H1 (cell line): ENCODE results near the gene MPDZ. TPM values are rescaled to one million over a fixed set of nuclear protein-coding genes. Genes with fewer than 3 reads are reported as not detected.

ENCODE experiments used
- CTCF ChIA-PET: fragments of 300-600 bp; sonication (Branson Sonifier 250); formaldehyde crosslinking; loops from one replicate; lab custom pipeline; 2021; ENCODE audit not compliant: partially characterized antibody; lab: Charles Lee
- POLR2A ChIA-PET: fragments of 300-600 bp; sonication (Branson Sonifier 250); formaldehyde crosslinking; loops from one replicate; lab custom pipeline; 2021; ENCODE audit warnings: inconsistent platforms; ENCODE audit not compliant: partially characterized antibody; lab: Charles Lee
- DNase-seq, 2 experiments: peaks; one replicate each; pipeline versions ENCODE4 v3.0.0 to v3.0.0-alpha.2; 2010 to 2022; ENCODE audit warnings: low spot score in 2 of 2, low read depth in 1 of 2, mixed read lengths in 1 of 2
- FAIRE-seq: peaks from 2 replicates; lab custom pipeline; 2011; peaks lifted over from hg19 to GRCh38; lab: Jason Lieb, UNC
- H2AFZ ChIP-seq: 2 replicates; pipeline ENCODE4 v1.8.1; 2012; ENCODE audit warnings: low read length, inconsistent platforms
- H2AK5ac ChIP-seq: 2 replicates; pipeline ENCODE4 v1.6.1; 2013; ENCODE audit warnings: low read depth, low read length
- H2BK120ac ChIP-seq: replicated peaks from 2 replicates; pipeline ENCODE3; 2013; ENCODE audit warnings: low read depth, low read length, inconsistent platforms
- H2BK12ac ChIP-seq: 2 replicates; pipeline ENCODE4 v1.6.1; 2013; ENCODE audit warnings: low read depth, low read length
- H2BK15ac ChIP-seq: 2 replicates; pipeline ENCODE4 v1.6.1; 2013; ENCODE audit warnings: low read length
- H2BK20ac ChIP-seq: 2 replicates; pipeline ENCODE4 v1.6.1; 2013; ENCODE audit warnings: low read length
- H2BK5ac ChIP-seq: 2 replicates; pipeline ENCODE4 v1.6.1; 2013; ENCODE audit warnings: low read depth, low read length
- H3K14ac ChIP-seq: 2 replicates; pipeline ENCODE4 v1.6.1; 2013; ENCODE audit warnings: inconsistent platforms; ENCODE audit not compliant: insufficient read length
- H3K18ac ChIP-seq: 2 replicates; pipeline ENCODE4 v1.6.1; 2013; ENCODE audit warnings: low read length; ENCODE audit errors: extremely low read depth
- H3K23ac ChIP-seq: 2 replicates; pipeline ENCODE4 v1.6.1; 2013; ENCODE audit warnings: inconsistent platforms; ENCODE audit not compliant: insufficient read length
- H3K23me2 ChIP-seq: 2 replicates; pipeline ENCODE4 v1.6.1; 2013; ENCODE audit warnings: low read depth, low read length
- H3K27ac ChIP-seq: 2 replicates; pipeline ENCODE4 v1.6.1; 2011; ENCODE audit warnings: low read depth, low read length, inconsistent platforms
- H3K27me3 ChIP-seq, 4 experiments: replicated peaks in 1 of 4; 1 replicate in 1 of 4; 2 replicates in 3 of 4; pipeline versions ENCODE4 v1.6.1 to v1.8.1; 2011 to 2013; ENCODE audit warnings: low read length in 3 of 4, mild to moderate bottlenecking in 3 of 4, inconsistent platforms in 2 of 4, mixed read lengths in 2 of 4, moderate library complexity in 1 of 4; ENCODE audit not compliant: control insufficient read depth in 3 of 4, insufficient read depth in 3 of 4; ENCODE audit errors: extremely low read depth in 1 of 4
- H3K36me3 ChIP-seq, 4 experiments: 2 replicates each; pipeline versions ENCODE4 v1.6.1 to v1.8.1; 2011 to 2013; ENCODE audit warnings: mild to moderate bottlenecking in 4 of 4, low read length in 3 of 4, moderate library complexity in 2 of 4, control low read depth in 1 of 4, inconsistent platforms in 1 of 4; ENCODE audit not compliant: insufficient read depth in 4 of 4, control insufficient read depth in 2 of 4
- H3K4ac ChIP-seq: replicated peaks from 2 replicates; pipeline ENCODE3; 2013; ENCODE audit warnings: low read length, low read depth, mixed read lengths, inconsistent platforms; ENCODE audit not compliant: insufficient read length
- H3K4me1 ChIP-seq, 4 experiments: replicated peaks in 1 of 4; 1 replicate in 1 of 4; 2 replicates in 3 of 4; pipeline versions ENCODE4 v1.6.1 to v1.8.1; 2011 to 2013; ENCODE audit warnings: low read length in 3 of 4, inconsistent platforms in 2 of 4, mixed read lengths in 1 of 4; ENCODE audit not compliant: insufficient read depth in 4 of 4, control insufficient read depth in 3 of 4
- H3K4me2 ChIP-seq, 2 experiments: 2 replicates each; pipeline versions ENCODE4 v1.6.1 to v1.8.1; 2011 to 2013; ENCODE audit warnings: low read depth in 2 of 2, low read length in 2 of 2, control low read depth in 1 of 2, inconsistent platforms in 1 of 2, mild to moderate bottlenecking in 1 of 2; ENCODE audit not compliant: insufficient read depth in 1 of 2
- H3K4me3 ChIP-seq, 4 experiments: fragments of 200-600, 300-600 bp in 1 of 4; sonication (generic), shearing (Covaris generic), sonication (Bioruptor Twin) in 1 of 4; 2 replicates each; pipeline versions ENCODE4 v1.5.1 to v1.8.1; 2011 to 2016; ENCODE audit warnings: low read length in 4 of 4, low read depth in 3 of 4, control low read depth in 2 of 4, inconsistent platforms in 2 of 4, mild to moderate bottlenecking in 2 of 4, mixed read lengths in 1 of 4, moderate library complexity in 1 of 4; ENCODE audit not compliant: insufficient read depth in 2 of 4; ENCODE audit errors: extremely low read depth in 1 of 4
- H3K56ac ChIP-seq: replicated peaks from 2 replicates; pipeline ENCODE3; 2013; ENCODE audit warnings: low read depth, mild to moderate bottlenecking, mixed read lengths, low read length, inconsistent platforms; ENCODE audit not compliant: insufficient read length
- H3K79me1 ChIP-seq: 2 replicates; pipeline ENCODE4 v1.6.1; 2013; ENCODE audit warnings: low read depth, low read length, control low read depth
- H3K79me2 ChIP-seq, 2 experiments: 2 replicates each; pipeline versions ENCODE4 v1.6.1 to v1.8.1; 2012 to 2013; ENCODE audit warnings: low read length in 2 of 2, mild to moderate bottlenecking in 2 of 2, inconsistent platforms in 1 of 2; ENCODE audit not compliant: insufficient read depth in 2 of 2, control insufficient read depth in 1 of 2
- H3K9ac ChIP-seq, 4 experiments: replicated peaks in 1 of 4; 1 replicate in 1 of 4; 2 replicates in 3 of 4; pipeline versions ENCODE4 v1.6.1 to v1.8.1; 2011 to 2013; ENCODE audit warnings: low read depth in 3 of 4, low read length in 3 of 4, control low read depth in 2 of 4, mild to moderate bottlenecking in 2 of 4, moderate library complexity in 2 of 4, inconsistent platforms in 1 of 4; ENCODE audit errors: extremely low read depth in 1 of 4
- H3K9me3 ChIP-seq, 2 experiments: 2 replicates each; pipeline versions ENCODE4 v1.6.1 to v1.8.1; 2012 to 2013; ENCODE audit warnings: mild to moderate bottlenecking in 2 of 2, moderate library complexity in 2 of 2, control low read depth in 1 of 2, inconsistent platforms in 1 of 2, low read depth in 1 of 2, low read length in 1 of 2, mixed read lengths in 1 of 2; ENCODE audit not compliant: insufficient read depth in 2 of 2
- H4K20me1 ChIP-seq, 2 experiments: replicated peaks in 1 of 2; 2 replicates each; pipeline versions ENCODE3 to v1.8.1; 2011 to 2013; ENCODE audit warnings: inconsistent platforms in 2 of 2, low read length in 2 of 2, mild to moderate bottlenecking in 1 of 2; ENCODE audit not compliant: insufficient read depth in 2 of 2, control insufficient read depth in 1 of 2
- H4K5ac ChIP-seq: 2 replicates; pipeline ENCODE4 v1.6.1; 2013; ENCODE audit warnings: low read length, low read depth, mixed read lengths, inconsistent platforms; ENCODE audit not compliant: insufficient read length
- H4K8ac ChIP-seq: 2 replicates; pipeline ENCODE4 v1.8.0; 2013; ENCODE audit warnings: mild to moderate bottlenecking, moderate library complexity, low read length, inconsistent platforms; ENCODE audit not compliant: insufficient read depth; ENCODE audit errors: extremely low read depth
- H4K91ac ChIP-seq: replicated peaks from 2 replicates; pipeline ENCODE3; 2013; ENCODE audit warnings: low read length, mixed read lengths, inconsistent platforms; ENCODE audit not compliant: insufficient read length
- CREB1 ChIP-seq: IDR thresholded peaks from 2 replicates; pipeline ENCODE4 v1.6.1; 2012; ENCODE audit warnings: inconsistent platforms
- KDM4A ChIP-seq: IDR thresholded peaks from one replicate; pipeline ENCODE4 v1.7.1; 2012; ENCODE audit warnings: low read depth, mild to moderate bottlenecking, moderate library complexity, low read length, inconsistent platforms; ENCODE audit not compliant: severe bottlenecking
- WGBS, 2 experiments: shearing (Covaris generic) in 1 of 2; methylation state at CpG; one replicate each; pipeline versions ENCODE4 v1.1.6 to v1.1.7; 2013 to 2015; ENCODE audit warnings: low lambda C conversion rate in 2 of 2, mixed read lengths in 2 of 2, inconsistent platforms in 1 of 2, low coverage in 1 of 2, missing lambda C conversion rate in 1 of 2; ENCODE audit not compliant: insufficient replicate concordance in 2 of 2, insufficient coverage in 1 of 2, insufficient read length in 1 of 2; ENCODE audit errors: extremely low coverage in 1 of 2, missing lambda C conversion rate in 1 of 2; 5-methylcytosine and 5-hydroxymethylcytosine counted together
- polyA plus RNA-seq, 7 experiments: library from polyadenylated mRNA; depleted of rRNA in 3 of 7; stranded (reverse) in 5 of 7; unstranded in 2 of 7; fragments of >200 nt in 5 of 7; fragments of 200-250 nt in 2 of 7; gene quantifications; 1 replicate in 5 of 7; 2 replicates in 1 of 7; 4 replicates in 1 of 7; pipeline versions ENCODE4 v1.2.1 to v1.2.3, GENCODE V29; 2011 to 2013; ENCODE audit warnings: missing spikeins in 2 of 7, mixed read lengths in 2 of 7
- total RNA-seq: library from RNA; stranded (reverse); fragmentation: NEBNext Ultra II Directional; extraction: Animal tissue kit (Norgen Biotek cat#: 25700); gene quantifications from 2 replicates; pipeline ENCODE4 v1.2.1, GENCODE V29; 2021

MPDZ gene
- total and polyA plus RNA-seq, 2 of the 8 experiments (the other 6 are each of a cell fraction or from before 2014, with no cell fraction given): 14.6 to 39.4 TPM

- Histone ChIP-seq H2BK5ac (no peak overlapping the region), H3K23me2 (no peaks in the 10 kb centered on the region), H3K9me3 (no peaks in the 10 kb centered on the region), H4K91ac (no peak overlapping the region), H2BK20ac (no peak overlapping the region), H3K4me3 (no peak overlapping the region), H3K4me1 (no peaks in the 10 kb centered on the region), H4K8ac (no peak overlapping the region), H3K14ac (no peak overlapping the region), H3K23ac (no peak overlapping the region), H2AK5ac (no peak overlapping the region), H2BK15ac (no peak overlapping the region), H3K4me2 (no peak overlapping the region), H3K27me3 (no peaks in the 10 kb centered on the region), H3K79me1 (no peaks in the 10 kb centered on the region), H2BK120ac (no peak overlapping the region), H2AFZ (no peak overlapping the region), H3K79me2 (no peaks in the 10 kb centered on the region), H3K27ac (no peak overlapping the region), H3K9ac (no peak overlapping the region), H4K5ac (no peak overlapping the region), H2BK12ac (no peak overlapping the region), H4K20me1 (no peaks in the 10 kb centered on the region), H3K56ac (no peak overlapping the region), H3K18ac (no peak overlapping the region), H3K4ac (no peak overlapping the region), H3K36me3 (no peaks in the 10 kb centered on the region)
- CTCF ChIA-PET: interaction anchor here (1.0 to 2.0 kb wide), 2 partner anchors 10 kb away, joined by 3 to 12 read pairs; no protein-coding TSS in a partner anchor
- TF ChIP-seq KDM4A (no peak), CREB1 (0 out of 2 replicates have a peak, but pooled peaks have one; percentile 12)
- FAIRE-seq (no peak), DNase-seq (no peak)
- 94% methylated on average over 1 of the region's 1 CpG; no CpG with 5 or more reads in 1 of the 2 experiments for WGBS, 2 experiments
- POLR2A ChIA-PET: no interaction called here
Measured at GRCh38 chr9:13078164-13078563, 201.3 kb downstream of the MPDZ start.
